GM19035 (cell line): ENCODE data around the gene MARCHF11.

ENCODE experiments used
- ATAC-seq: cut with Tn5 transposase; IDR thresholded peaks from one replicate; pipeline ENCODE4 v1.9.1; 2021; ENCODE audit not compliant: unreplicated experiment

MARCHF11 gene

GRCh38 chr5:16057277-16057676 lies 122.3 kb downstream of the MARCHF11 start:
- ATAC-seq, result no peak

GRCh38 chr5:16051246-16051755 lies 128.3 kb downstream of the MARCHF11 start:
- ATAC-seq, result no peak

GRCh38 chr5:16050414-16050813 lies 129.2 kb downstream of the MARCHF11 start:
- ATAC-seq, result no peak

GRCh38 chr5:16049761-16050160 lies 129.8 kb downstream of the MARCHF11 start:
- ATAC-seq, result no peak

GRCh38 chr5:16048132-16048531 lies 131.5 kb downstream of the MARCHF11 start:
- no peak for ATAC-seq

- no peak for ATAC-seq
Measured at GRCh38 chr5:16043349-16043965, 136.1 kb downstream of the MARCHF11 start.

- no peak for ATAC-seq
Measured at GRCh38 chr5:16037121-16037845, 142.3 kb downstream of the MARCHF11 start.

- no peak for ATAC-seq
Measured at GRCh38 chr5:16034319-16035001, 145.1 kb downstream of the MARCHF11 start.

GRCh38 chr5:16033187-16033925 lies 146.2 kb downstream of the MARCHF11 start:
- no peak for ATAC-seq

- no peak for ATAC-seq
Measured at GRCh38 chr5:16028708-16029107, 150.9 kb downstream of the MARCHF11 start.

GRCh38 chr5:16025681-16026080 lies 153.9 kb downstream of the MARCHF11 start:
- ATAC-seq, result no peak

GRCh38 chr5:16018970-16019369 lies 160.6 kb downstream of the MARCHF11 start:
- ATAC-seq, result no peak

- ATAC-seq, result no peak
Measured at GRCh38 chr5:16017720-16018119, 161.9 kb downstream of the MARCHF11 start.
